Measurements from ENCODE around the gene NKD2. TPM values are rescaled to one million over a fixed set of nuclear protein-coding genes. Genes with fewer than 3 reads are reported as not detected.

NKD2 gene
- polyA plus RNA-seq, 2 of the 4 experiments (the other 2 are of a cell fraction) = 1.2 to 4.2 TPM

GRCh38 chr5:1002836-1003235 lies 5.8 kb upstream of the NKD2 start:
- ChIA-PET CTCF (interaction anchor here (1.0 to 1.9 kb wide), 2 partner anchors 46 to 165 kb away, joined by 4 read pairs; no protein-coding TSS in a partner anchor), POLR2A (no interaction called here)
- Histone ChIP-seq H3K4me2 (no peak overlapping the region), H3K9me3 (no peaks in the 10 kb centered on the region), H3K4me1 (peaks cover 6% of the 10 kb centered on the region), H3K27ac (no peak overlapping the region), H3K4me3 (no peak overlapping the region)
- FAIRE-seq (no peak), DNase-seq (ENCODE audit: low read depth in 1 of 2, low spot score in 1 of 2) (no peak), ATAC-seq (no peak)
- WGBS (ENCODE audit: missing lambda C conversion rate) = 85% methylated on average over 13 of the region's 13 CpGs
- TF ChIP-seq TFCP2L1 (CRISPR knock-in tag; IDR thresholded peaks at IDR 0.05) (no peak), MAZ (IDR thresholded peaks at IDR 0.05; ENCODE audit: borderline replicate concordance, low read depth, low read length) (no peak), HDAC2 (IDR thresholded peaks at IDR 0.05) (no peak), GATA3 (IDR thresholded peaks at IDR 0.05; ENCODE audit: borderline replicate concordance) (no peak), CEBPB (IDR thresholded peaks at IDR 0.05) (no peak), CBX2 (IDR thresholded peaks at IDR 0.05; ENCODE audit: borderline replicate concordance, low read depth) (no peak), RFX5 (IDR thresholded peaks at IDR 0.05) (no peak), CHD4 (IDR thresholded peaks at IDR 0.05; ENCODE audit: borderline replicate concordance) (no peak)

- Histone ChIP-seq H3K4me3 (no peak overlapping the region), H3K9me3 (no peaks in the 10 kb centered on the region), H3K4me2 (no peak overlapping the region), H3K4me1 (peaks cover 12% of the 10 kb centered on the region), H3K27ac (no peak overlapping the region)
- ATAC-seq (no peak), DNase-seq (ENCODE audit: low read depth in 1 of 2, low spot score in 1 of 2) (no peak), FAIRE-seq (no peak)
- ChIA-PET POLR2A (no interaction called here), CTCF (no interaction called here)
- TF ChIP-seq GATA3 (IDR thresholded peaks at IDR 0.05; ENCODE audit: borderline replicate concordance) (no peak), CBX2 (IDR thresholded peaks at IDR 0.05; ENCODE audit: borderline replicate concordance, low read depth) (no peak), FOSB (CRISPR knock-in tag; IDR thresholded peaks at IDR 0.05) (no peak), JUNB (IDR thresholded peaks at IDR 0.05) (no peak), HDAC2 (IDR thresholded peaks at IDR 0.05) (no peak), ZNF302 (CRISPR knock-in tag; IDR thresholded peaks at IDR 0.05) (no peak), BHLHE40 (IDR thresholded peaks at IDR 0.05; ENCODE audit: low read depth, low read length) (no peak), CHD4 (IDR thresholded peaks at IDR 0.05; ENCODE audit: borderline replicate concordance) (no peak), HMGXB4 (CRISPR knock-in tag; IDR thresholded peaks at IDR 0.05; ENCODE audit: borderline replicate concordance) (no peak), E2F6 (IDR thresholded peaks at IDR 0.05; ENCODE audit: borderline replicate concordance, low read depth) (no peak), TFCP2L1 (CRISPR knock-in tag; IDR thresholded peaks at IDR 0.05) (no peak), PBX3 (IDR thresholded peaks at IDR 0.05) (no peak), CBX8 (IDR thresholded peaks at IDR 0.05) (no peak), ZC3H11A (IDR thresholded peaks at IDR 0.05) (no peak), CTCF (IDR thresholded peaks at IDR 0.05) (no peak)
- 77% methylated on average over 21 of the region's 21 CpGs for WGBS (ENCODE audit: missing lambda C conversion rate)
Observed at GRCh38 chr5:1003296-1003937, 5.2 kb upstream of the NKD2 start.

Data from A549 (cell line).